ENCODE measurements around the gene RHOBTB1.

Gene RHOBTB1, protein sequence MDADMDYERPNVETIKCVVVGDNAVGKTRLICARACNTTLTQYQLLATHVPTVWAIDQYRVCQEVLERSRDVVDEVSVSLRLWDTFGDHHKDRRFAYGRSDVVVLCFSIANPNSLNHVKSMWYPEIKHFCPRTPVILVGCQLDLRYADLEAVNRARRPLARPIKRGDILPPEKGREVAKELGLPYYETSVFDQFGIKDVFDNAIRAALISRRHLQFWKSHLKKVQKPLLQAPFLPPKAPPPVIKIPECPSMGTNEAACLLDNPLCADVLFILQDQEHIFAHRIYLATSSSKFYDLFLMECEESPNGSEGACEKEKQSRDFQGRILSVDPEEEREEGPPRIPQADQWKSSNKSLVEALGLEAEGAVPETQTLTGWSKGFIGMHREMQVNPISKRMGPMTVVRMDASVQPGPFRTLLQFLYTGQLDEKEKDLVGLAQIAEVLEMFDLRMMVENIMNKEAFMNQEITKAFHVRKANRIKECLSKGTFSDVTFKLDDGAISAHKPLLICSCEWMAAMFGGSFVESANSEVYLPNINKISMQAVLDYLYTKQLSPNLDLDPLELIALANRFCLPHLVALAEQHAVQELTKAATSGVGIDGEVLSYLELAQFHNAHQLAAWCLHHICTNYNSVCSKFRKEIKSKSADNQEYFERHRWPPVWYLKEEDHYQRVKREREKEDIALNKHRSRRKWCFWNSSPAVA

GRCh38 chr10:60944058-60944909, at the start of gene RHOBTB1:
Gene RHOBTB1 (minus strand): TSS chr10:60944185. CDS start chr10:60911542, 32,643 bp downstream.
- TF ChIP-seq, protein P1, sequence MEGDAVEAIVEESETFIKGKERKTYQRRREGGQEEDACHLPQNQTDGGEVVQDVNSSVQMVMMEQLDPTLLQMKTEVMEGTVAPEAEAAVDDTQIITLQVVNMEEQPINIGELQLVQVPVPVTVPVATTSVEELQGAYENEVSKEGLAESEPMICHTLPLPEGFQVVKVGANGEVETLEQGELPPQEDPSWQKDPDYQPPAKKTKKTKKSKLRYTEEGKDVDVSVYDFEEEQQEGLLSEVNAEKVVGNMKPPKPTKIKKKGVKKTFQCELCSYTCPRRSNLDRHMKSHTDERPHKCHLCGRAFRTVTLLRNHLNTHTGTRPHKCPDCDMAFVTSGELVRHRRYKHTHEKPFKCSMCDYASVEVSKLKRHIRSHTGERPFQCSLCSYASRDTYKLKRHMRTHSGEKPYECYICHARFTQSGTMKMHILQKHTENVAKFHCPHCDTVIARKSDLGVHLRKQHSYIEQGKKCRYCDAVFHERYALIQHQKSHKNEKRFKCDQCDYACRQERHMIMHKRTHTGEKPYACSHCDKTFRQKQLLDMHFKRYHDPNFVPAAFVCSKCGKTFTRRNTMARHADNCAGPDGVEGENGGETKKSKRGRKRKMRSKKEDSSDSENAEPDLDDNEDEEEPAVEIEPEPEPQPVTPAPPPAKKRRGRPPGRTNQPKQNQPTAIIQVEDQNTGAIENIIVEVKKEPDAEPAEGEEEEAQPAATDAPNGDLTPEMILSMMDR (conservative IDR thresholded peaks at IDR 0.05; ENCODE audit: low read length) = no peak
- DNase-seq (ENCODE audit: low read depth) = peak; percentile 86
- H3K4me3 ChIP-seq (ENCODE audit: low read length) = peak within 1 kb of the TSS; percentile 74

GRCh38 chr10:60992636-60993035, 48.7 kb upstream of the RHOBTB1 start:
- TF ChIP-seq, protein P1 (conservative IDR thresholded peaks at IDR 0.05; ENCODE audit: low read length) = no peak
- peak; percentile 75 for DNase-seq (ENCODE audit: low read depth)
- H3K4me3 ChIP-seq (ENCODE audit: low read length) = no peak overlapping the region

DNA sequence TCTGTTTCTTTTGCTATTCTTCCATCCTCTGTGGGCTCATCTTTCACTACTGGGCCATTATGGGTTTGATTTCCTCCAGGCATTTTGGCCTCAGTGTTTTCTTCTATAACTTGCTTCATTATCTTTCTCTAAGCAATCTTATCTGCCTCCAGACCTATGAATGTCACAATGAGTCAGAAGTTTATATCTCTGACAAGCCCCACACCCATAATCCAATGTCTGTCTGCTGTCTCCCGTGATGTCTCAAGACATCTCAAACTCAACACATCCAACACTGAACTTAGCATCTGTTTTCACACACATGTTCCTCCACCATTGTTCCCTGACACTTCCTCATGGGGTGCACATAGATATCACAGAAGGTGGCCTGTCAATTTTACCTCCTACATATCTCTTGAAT, 46.7 kb upstream of the RHOBTB1 start:
- no peak overlapping the region for H3K4me3 ChIP-seq (ENCODE audit: low read length)
- TF ChIP-seq, protein P1 (conservative IDR thresholded peaks at IDR 0.05; ENCODE audit: low read length) = no peak
- no peak for DNase-seq (ENCODE audit: low read depth)

DNA sequence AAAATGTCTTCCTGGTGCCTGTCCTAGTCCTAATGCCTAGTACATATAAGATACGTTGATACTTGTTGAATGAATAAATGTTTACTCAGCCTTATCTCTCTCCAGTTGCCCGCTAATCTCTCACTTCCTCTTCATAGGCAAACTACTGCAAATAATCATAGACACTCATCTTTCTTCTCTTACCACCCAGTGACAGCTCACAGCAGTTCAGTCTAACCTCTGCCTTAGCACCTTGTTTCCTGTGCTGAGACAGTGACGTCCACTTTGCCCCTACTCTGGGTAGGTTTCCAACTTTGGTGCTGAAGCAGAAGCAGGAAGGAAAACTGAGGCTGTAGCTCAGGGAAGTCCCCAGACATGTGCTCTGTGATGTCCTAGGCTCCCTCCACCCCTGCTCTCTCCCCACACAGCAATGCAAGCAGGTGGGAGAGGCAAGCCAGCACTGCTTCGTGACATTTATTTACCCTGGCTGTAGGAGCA, 45.5 kb upstream of the RHOBTB1 start:
- no peak overlapping the region for H3K4me3 ChIP-seq (ENCODE audit: low read length)
- TF ChIP-seq, protein P1 (conservative IDR thresholded peaks at IDR 0.05; ENCODE audit: low read length) = no peak
- DNase-seq (ENCODE audit: low read depth) = no peak

- H3K4me3 ChIP-seq (ENCODE audit: low read length) = no peak overlapping the region
- peak; percentile 29 for DNase-seq (ENCODE audit: low read depth)
- TF ChIP-seq, protein P1 (conservative IDR thresholded peaks at IDR 0.05; ENCODE audit: low read length) = no peak
These were observed 42.8 kb upstream of the RHOBTB1 start for GRCh38 chr10:60986791-60987190.

- H3K4me3 ChIP-seq (ENCODE audit: low read length) = no peak overlapping the region
- TF ChIP-seq, protein P1 (conservative IDR thresholded peaks at IDR 0.05; ENCODE audit: low read length) = no peak
- DNase-seq (ENCODE audit: low read depth) = peak; percentile 11
These were observed 42.0 kb upstream of the RHOBTB1 start for GRCh38 chr10:60985951-60986350.

Measured in AG10803 (cell line).